ENCODE results near the gene GMPR2. TPM values are rescaled to one million over a fixed set of nuclear protein-coding genes. Genes with fewer than 3 reads are reported as not detected.
A peak's percentile ranks its signal among the peaks of the same experiment; 100 is the strongest.
"Not testable (repeated sequence)": the region's sequence is repeated elsewhere in the genome, so short reads cannot be mapped to it uniquely, and the experiment has no call there.

GMPR2 gene
- total RNA-seq, 1 experiment from 2014 or later = 76.9 TPM

GRCh38 chr14:24197056-24197450, 35.7 kb upstream of the GMPR2 start:
- CTCF ChIA-PET = no interaction called here
- H3K4me3 ChIP-seq (ENCODE audit: low read depth, low read length) = no peak overlapping the region

GRCh38 chr14:24198814-24199524, 33.8 kb upstream of the GMPR2 start:
- intact Hi-C loops (cut with micrococcal nuclease; ENCODE audit: unreplicated experiment) = no loop called here
- CTCF ChIA-PET = no interaction called here
- no peak overlapping the region for H3K27ac Mint-ChIP-seq (ENCODE audit: unreplicated experiment)
- H3K36me3 ChIP-seq (ENCODE audit: control insufficient read depth, insufficient read depth, low read length) = no peaks in the 10 kb centered on the region
- TF ChIP-seq CTCF (IDR thresholded peaks at IDR 0.05; ENCODE audit: insufficient read depth in 1 of 2, low read depth in 1 of 2, low read length in 1 of 2, severe bottlenecking in 1 of 2, unreplicated experiment in 1 of 2) = no peak
- no peak for DNase-seq
- H3K4me3 Mint-ChIP-seq (ENCODE audit: unreplicated experiment) = no peak overlapping the region
- no peak overlapping the region for H3K4me3 ChIP-seq (ENCODE audit: low read depth, low read length)
- peaks cover 21% of the 10 kb centered on the region for H3K9me3 Mint-ChIP-seq (ENCODE audit: unreplicated experiment)
- H3K27me3 ChIP-seq (replicated peaks; ENCODE audit: control insufficient read depth, insufficient read depth, low read length) = no peaks in the 10 kb centered on the region
- peaks cover 11% of the 10 kb centered on the region for H3K4me1 Mint-ChIP-seq (ENCODE audit: low read depth, unreplicated experiment)
- H3K9me3 ChIP-seq = peaks cover 6% of the 10 kb centered on the region
- 0 out of 2 replicates have a peak, but pooled peaks cover 9% of the 10 kb centered on the region for H3K4me1 ChIP-seq
- POLR2A ChIA-PET = no interaction called here
- H3K27me3 Mint-ChIP-seq (ENCODE audit: insufficient read depth, unreplicated experiment) = no peaks in the 10 kb centered on the region
- H3K36me3 Mint-ChIP-seq (ENCODE audit: insufficient read depth, unreplicated experiment) = peaks cover 65% of the 10 kb centered on the region
- no TSS peak for BruUV-seq (replicated peaks)

More at GRCh38 chr14:24197056-24197450, 35.7 kb upstream of the GMPR2 start:
- Mint-ChIP-seq H3K4me3 (ENCODE audit: unreplicated experiment) (peak overlapping the region; percentile 84), H3K27ac (ENCODE audit: unreplicated experiment) (peak overlapping the region; percentile 88), H3K27me3 (ENCODE audit: insufficient read depth, unreplicated experiment) (no peaks in the 10 kb centered on the region), H3K9me3 (ENCODE audit: unreplicated experiment) (peaks cover 10% of the 10 kb centered on the region), H3K36me3 (ENCODE audit: insufficient read depth, unreplicated experiment) (peaks cover 57% of the 10 kb centered on the region), H3K4me1 (ENCODE audit: low read depth, unreplicated experiment) (peaks cover 11% of the 10 kb centered on the region)
- TF ChIP-seq CTCF (IDR thresholded peaks at IDR 0.05; ENCODE audit: insufficient read depth in 1 of 2, low read depth in 1 of 2, low read length in 1 of 2, severe bottlenecking in 1 of 2, unreplicated experiment in 1 of 2) = no peak
- H3K9me3 ChIP-seq = no peaks in the 10 kb centered on the region; the same call in 1 of the 2 replicates
- no peaks in the 10 kb centered on the region for H3K27me3 ChIP-seq (replicated peaks; ENCODE audit: control insufficient read depth, insufficient read depth, low read length)
- intact Hi-C loops (cut with micrococcal nuclease; ENCODE audit: unreplicated experiment) = no loop called here
- H3K4me1 ChIP-seq = 0 out of 2 replicates have a peak, but pooled peaks cover 9% of the 10 kb centered on the region
- no TSS peak for BruUV-seq (replicated peaks)
- no peaks in the 10 kb centered on the region for H3K36me3 ChIP-seq (ENCODE audit: control insufficient read depth, insufficient read depth, low read length)
- POLR2A ChIA-PET = interaction anchor here (1.4 to 2.2 kb wide), 2 partner anchors 16 to 74 kb away, joined by 3 to 28 read pairs; partner anchors contain the start of genes CHMP4A and RABGGTA
- DNase-seq = no peak

- Mint-ChIP-seq H3K4me1 (ENCODE audit: low read depth, unreplicated experiment) (peaks cover 11% of the 10 kb centered on the region), H3K36me3 (ENCODE audit: insufficient read depth, unreplicated experiment) (peaks cover 62% of the 10 kb centered on the region), H3K9me3 (ENCODE audit: unreplicated experiment) (peaks cover 21% of the 10 kb centered on the region)
- H3K36me3 ChIP-seq (ENCODE audit: control insufficient read depth, insufficient read depth, low read length); BruUV-seq (replicated peaks); H3K4me3 Mint-ChIP-seq (ENCODE audit: unreplicated experiment); CTCF ChIA-PET; intact Hi-C loops (cut with micrococcal nuclease; ENCODE audit: unreplicated experiment); H3K27me3 ChIP-seq (replicated peaks; ENCODE audit: control insufficient read depth, insufficient read depth, low read length); H3K4me3 ChIP-seq (ENCODE audit: low read depth, low read length); H3K4me1 ChIP-seq; DNase-seq; H3K27ac Mint-ChIP-seq (ENCODE audit: unreplicated experiment); H3K27me3 Mint-ChIP-seq (ENCODE audit: insufficient read depth, unreplicated experiment); POLR2A ChIA-PET; H3K9me3 ChIP-seq: not testable (repeated sequence)
Observed at GRCh38 chr14:24202538-24202937, 30.2 kb upstream of the GMPR2 start.

GRCh38 chr14:24203249-24203886, 29.4 kb upstream of the GMPR2 start:
- DNase-seq; H3K4me3 ChIP-seq (ENCODE audit: low read depth, low read length); intact Hi-C loops (cut with micrococcal nuclease; ENCODE audit: unreplicated experiment); H3K27ac Mint-ChIP-seq (ENCODE audit: unreplicated experiment); H3K4me1 Mint-ChIP-seq (ENCODE audit: low read depth, unreplicated experiment); POLR2A ChIA-PET; H3K36me3 ChIP-seq (ENCODE audit: control insufficient read depth, insufficient read depth, low read length); H3K4me3 Mint-ChIP-seq (ENCODE audit: unreplicated experiment); BruUV-seq (replicated peaks); H3K4me1 ChIP-seq; H3K9me3 ChIP-seq; H3K27me3 Mint-ChIP-seq (ENCODE audit: insufficient read depth, unreplicated experiment); CTCF ChIA-PET; H3K27me3 ChIP-seq (replicated peaks; ENCODE audit: control insufficient read depth, insufficient read depth, low read length): not testable (repeated sequence)
- H3K9me3 Mint-ChIP-seq (ENCODE audit: unreplicated experiment) = peaks cover 21% of the 10 kb centered on the region
- peaks cover 70% of the 10 kb centered on the region for H3K36me3 Mint-ChIP-seq (ENCODE audit: insufficient read depth, unreplicated experiment)

Measured in Caco-2 (cell line).